HEK293 (cell line): ENCODE data around the gene RPS15.

Experiments
- CTCF ChIA-PET: fragments of 350-600 bp; formaldehyde crosslinking; extraction: SDS; loops from one replicate; lab custom pipeline; 2021; ENCODE audit warnings: antibody characterized with exemption; lab: Yijun Ruan, JAX
- POLR2A ChIA-PET: fragments of 300-600 bp; formaldehyde crosslinking; extraction: SDS; loops from one replicate; lab custom pipeline; 2020; ENCODE audit warnings: antibody characterized with exemption, inconsistent platforms; lab: Yijun Ruan, JAX
- H3K27ac ChIP-seq: fragments of 200-500 bp; sonication (Bioruptor generic); 2 replicates; pipeline ENCODE4 v1.5.1; 2014; ENCODE audit warnings: low read depth, low read length, control low read depth, inconsistent platforms; ENCODE audit errors: extremely low read depth
- H3K36me3 ChIP-seq, 2 experiments: fragments of 200-500 bp in 1 of 2; sonication (Bioruptor generic) in 1 of 2; 1 replicate in 1 of 2; 2 replicates in 1 of 2; pipeline ENCODE4 v1.5.1; 2014 to 2017; ENCODE audit warnings: inconsistent platforms in 2 of 2, low read length in 2 of 2; ENCODE audit not compliant: control insufficient read depth in 2 of 2, insufficient read depth in 1 of 2
- H3K4me1 ChIP-seq: fragments of 200-500 bp; sonication (Bioruptor generic); 2 replicates; pipeline ENCODE4 v1.5.1; 2014; ENCODE audit warnings: mild to moderate bottlenecking, low read length, inconsistent platforms; ENCODE audit not compliant: control insufficient read depth, insufficient read depth
- H3K4me3 ChIP-seq: 2 replicates; pipeline ENCODE4 v1.5.1; 2011; ENCODE audit warnings: low read depth, mild to moderate bottlenecking, control low read depth, low read length, moderate library complexity
- H3K9me3 ChIP-seq: fragments of 200-500 bp; sonication (Bioruptor generic); 2 replicates; pipeline ENCODE4 v1.5.1; 2014; ENCODE audit warnings: low read depth, low read length, inconsistent platforms; ENCODE audit not compliant: control insufficient read depth, insufficient read depth
- GFI1B ChIP-seq: fragments of 450-650 bp; formaldehyde crosslinking; IDR thresholded peaks from 2 replicates; pipeline ENCODE4 v1.5.1; 2016; ENCODE audit warnings: missing biosample characterization, missing genetic modification characterization
- PRDM1 ChIP-seq: fragments of 450-650 bp; formaldehyde crosslinking; IDR thresholded peaks from 2 replicates; pipeline ENCODE4; 2016; ENCODE audit warnings: missing biosample characterization, missing genetic modification characterization
- ZBTB21 ChIP-seq: fragments of 450-650 bp; formaldehyde crosslinking; IDR thresholded peaks from 2 replicates; pipeline ENCODE4 v1.5.1; 2017; ENCODE audit warnings: missing biosample characterization, missing genetic modification characterization
- ZBTB26 ChIP-seq: fragments of 450-650 bp; formaldehyde crosslinking; optimal IDR thresholded peaks from 2 replicates; pipeline ENCODE3; 2016; ENCODE audit warnings: missing biosample characterization, mild to moderate bottlenecking, missing genetic modification characterization
- ZNF266 ChIP-seq: fragments of 450-650 bp; formaldehyde crosslinking; IDR thresholded peaks from 2 replicates; pipeline ENCODE4 v1.5.1; 2016; ENCODE audit warnings: missing biosample characterization, missing genetic modification characterization, low read depth
- ZNF335 ChIP-seq: fragments of 450-650 bp; formaldehyde crosslinking; conservative IDR thresholded peaks from 2 replicates; pipeline ENCODE4 v1.5.1; 2016; ENCODE audit warnings: missing biosample characterization, missing genetic modification characterization
- ZNF610 ChIP-seq: fragments of 450-650 bp; formaldehyde crosslinking; IDR thresholded peaks from 2 replicates; pipeline ENCODE4 v1.5.1; 2016; ENCODE audit warnings: missing biosample characterization, missing genetic modification characterization, borderline replicate concordance
- ZNF629 ChIP-seq: fragments of 450-650 bp; formaldehyde crosslinking; IDR thresholded peaks from 2 replicates; pipeline ENCODE4 v1.5.1; 2017; ENCODE audit warnings: missing biosample characterization, missing genetic modification characterization
- ZNF664 ChIP-seq: fragments of 450-650 bp; formaldehyde crosslinking; IDR thresholded peaks from 2 replicates; pipeline ENCODE4 v1.5.1; 2016; ENCODE audit warnings: missing biosample characterization, missing genetic modification characterization
- ZNF837 ChIP-seq: fragments of 450-650 bp; formaldehyde crosslinking; IDR thresholded peaks from 2 replicates; pipeline ENCODE4 v1.5.1; 2016; ENCODE audit warnings: missing biosample characterization, missing genetic modification characterization
- ZSCAN4 ChIP-seq: fragments of 450-650 bp; formaldehyde crosslinking; IDR thresholded peaks from 2 replicates; pipeline ENCODE4 v1.5.1; 2017; ENCODE audit warnings: missing biosample characterization, missing genetic modification characterization
- TF ChIP-seq, protein P1 (sequence below): fragments of 450-650 bp; formaldehyde crosslinking; IDR thresholded peaks from 2 replicates; pipeline ENCODE4 v1.5.1; 2016; ENCODE audit warnings: missing biosample characterization, missing genetic modification characterization
- TF ChIP-seq, protein P2 (sequence below): fragments of 450-650 bp; formaldehyde crosslinking; IDR thresholded peaks from 2 replicates; pipeline ENCODE4 v1.5.1; 2017; ENCODE audit warnings: missing biosample characterization, missing genetic modification characterization
- TF ChIP-seq, protein P3 (sequence below): fragments of 450-650 bp; formaldehyde crosslinking; IDR thresholded peaks from 2 replicates; pipeline ENCODE4 v1.5.1; 2016; ENCODE audit warnings: missing biosample characterization, missing genetic modification characterization, borderline replicate concordance

RPS15 gene

GRCh38 chr19:1388637-1389026 lies 49.6 kb upstream of the RPS15 start:
- TF ChIP-seq ZNF335 (tag by site-specific recombination): no peak
- TF ChIP-seq, protein P1, sequence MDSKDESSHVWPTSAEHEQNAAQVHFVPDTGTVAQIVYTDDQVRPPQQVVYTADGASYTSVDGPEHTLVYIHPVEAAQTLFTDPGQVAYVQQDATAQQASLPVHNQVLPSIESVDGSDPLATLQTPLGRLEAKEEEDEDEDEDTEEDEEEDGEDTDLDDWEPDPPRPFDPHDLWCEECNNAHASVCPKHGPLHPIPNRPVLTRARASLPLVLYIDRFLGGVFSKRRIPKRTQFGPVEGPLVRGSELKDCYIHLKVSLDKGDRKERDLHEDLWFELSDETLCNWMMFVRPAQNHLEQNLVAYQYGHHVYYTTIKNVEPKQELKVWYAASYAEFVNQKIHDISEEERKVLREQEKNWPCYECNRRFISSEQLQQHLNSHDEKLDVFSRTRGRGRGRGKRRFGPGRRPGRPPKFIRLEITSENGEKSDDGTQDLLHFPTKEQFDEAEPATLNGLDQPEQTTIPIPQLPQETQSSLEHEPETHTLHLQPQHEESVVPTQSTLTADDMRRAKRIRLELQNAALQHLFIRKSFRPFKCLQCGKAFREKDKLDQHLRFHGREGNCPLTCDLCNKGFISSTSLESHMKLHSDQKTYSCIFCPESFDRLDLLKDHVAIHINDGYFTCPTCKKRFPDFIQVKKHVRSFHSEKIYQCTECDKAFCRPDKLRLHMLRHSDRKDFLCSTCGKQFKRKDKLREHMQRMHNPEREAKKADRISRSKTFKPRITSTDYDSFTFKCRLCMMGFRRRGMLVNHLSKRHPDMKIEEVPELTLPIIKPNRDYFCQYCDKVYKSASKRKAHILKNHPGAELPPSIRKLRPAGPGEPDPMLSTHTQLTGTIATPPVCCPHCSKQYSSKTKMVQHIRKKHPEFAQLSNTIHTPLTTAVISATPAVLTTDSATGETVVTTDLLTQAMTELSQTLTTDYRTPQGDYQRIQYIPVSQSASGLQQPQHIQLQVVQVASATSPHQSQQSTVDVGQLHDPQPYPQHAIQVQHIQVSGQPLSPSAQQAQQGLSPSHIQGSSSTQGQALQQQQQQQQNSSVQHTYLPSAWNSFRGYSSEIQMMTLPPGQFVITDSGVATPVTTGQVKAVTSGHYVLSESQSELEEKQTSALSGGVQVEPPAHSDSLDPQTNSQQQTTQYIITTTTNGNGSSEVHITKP (tag by site-specific recombination): no peak
- TF ChIP-seq ZNF266: no peak
- TF ChIP-seq, all 188 proteins: peak for 0
- H3K4me3 ChIP-seq: no peak overlapping the region
- H3K27ac ChIP-seq: no peak overlapping the region
- CTCF ChIA-PET: interaction anchor here (0.6 kb wide), 1 partner anchor 53 kb away, joined by 3 read pairs; no protein-coding TSS in a partner anchor
- POLR2A ChIA-PET: no interaction called here
- H3K4me1 ChIP-seq: 0 out of 2 replicates have a peak, but pooled peaks cover 3% of the 10 kb centered on the region
- H3K9me3 ChIP-seq: no peaks in the 10 kb centered on the region
- peaks cover 0 to 57% of the 10 kb centered on the region in 2 experiments; a peak in 2 of 3 replicates for H3K36me3 ChIP-seq

GRCh38 chr19:1389033-1389940 lies 48.9 kb upstream of the RPS15 start:
- CTCF ChIA-PET: interaction anchor here (0.5 kb wide), 1 partner anchor 387 kb away, joined by 4 read pairs; no protein-coding TSS in a partner anchor
- POLR2A ChIA-PET: interaction anchor here (0.7 kb wide), 2 partner anchors 9 to 111 kb away, joined by 3 read pairs; no protein-coding TSS in a partner anchor
- H3K4me1 ChIP-seq: 0 out of 2 replicates have a peak, but pooled peaks cover 3% of the 10 kb centered on the region
- no peak overlapping the region for H3K27ac ChIP-seq
- no peak overlapping the region for H3K4me3 ChIP-seq
- TF ChIP-seq ZNF610 (no peak), GFI1B (tag by site-specific recombination) (no peak), ZSCAN4 (tag by site-specific recombination) (peak; percentile 90), ZNF629 (tag by site-specific recombination) (no peak), ZNF837 (no peak), PRDM1 (tag by site-specific recombination) (no peak), ZBTB26 (tag by site-specific recombination) (peak; percentile 38), ZNF664 (no peak), ZBTB21 (no peak)
- TF ChIP-seq, protein P2, sequence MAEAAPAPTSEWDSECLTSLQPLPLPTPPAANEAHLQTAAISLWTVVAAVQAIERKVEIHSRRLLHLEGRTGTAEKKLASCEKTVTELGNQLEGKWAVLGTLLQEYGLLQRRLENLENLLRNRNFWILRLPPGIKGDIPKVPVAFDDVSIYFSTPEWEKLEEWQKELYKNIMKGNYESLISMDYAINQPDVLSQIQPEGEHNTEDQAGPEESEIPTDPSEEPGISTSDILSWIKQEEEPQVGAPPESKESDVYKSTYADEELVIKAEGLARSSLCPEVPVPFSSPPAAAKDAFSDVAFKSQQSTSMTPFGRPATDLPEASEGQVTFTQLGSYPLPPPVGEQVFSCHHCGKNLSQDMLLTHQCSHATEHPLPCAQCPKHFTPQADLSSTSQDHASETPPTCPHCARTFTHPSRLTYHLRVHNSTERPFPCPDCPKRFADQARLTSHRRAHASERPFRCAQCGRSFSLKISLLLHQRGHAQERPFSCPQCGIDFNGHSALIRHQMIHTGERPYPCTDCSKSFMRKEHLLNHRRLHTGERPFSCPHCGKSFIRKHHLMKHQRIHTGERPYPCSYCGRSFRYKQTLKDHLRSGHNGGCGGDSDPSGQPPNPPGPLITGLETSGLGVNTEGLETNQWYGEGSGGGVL (tag by site-specific recombination): no peak
- TF ChIP-seq, protein P3, sequence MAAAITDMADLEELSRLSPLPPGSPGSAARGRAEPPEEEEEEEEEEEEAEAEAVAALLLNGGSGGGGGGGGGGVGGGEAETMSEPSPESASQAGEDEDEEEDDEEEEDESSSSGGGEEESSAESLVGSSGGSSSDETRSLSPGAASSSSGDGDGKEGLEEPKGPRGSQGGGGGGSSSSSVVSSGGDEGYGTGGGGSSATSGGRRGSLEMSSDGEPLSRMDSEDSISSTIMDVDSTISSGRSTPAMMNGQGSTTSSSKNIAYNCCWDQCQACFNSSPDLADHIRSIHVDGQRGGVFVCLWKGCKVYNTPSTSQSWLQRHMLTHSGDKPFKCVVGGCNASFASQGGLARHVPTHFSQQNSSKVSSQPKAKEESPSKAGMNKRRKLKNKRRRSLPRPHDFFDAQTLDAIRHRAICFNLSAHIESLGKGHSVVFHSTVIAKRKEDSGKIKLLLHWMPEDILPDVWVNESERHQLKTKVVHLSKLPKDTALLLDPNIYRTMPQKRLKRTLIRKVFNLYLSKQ (tag by site-specific recombination): no peak
- no peaks in the 10 kb centered on the region for H3K9me3 ChIP-seq
- H3K36me3 ChIP-seq: peaks cover 0 to 64% of the 10 kb centered on the region in 2 experiments; a peak in 2 of 3 replicates
